Measurements from ENCODE around the gene PTPRK.

PTPRK gene

DNA sequence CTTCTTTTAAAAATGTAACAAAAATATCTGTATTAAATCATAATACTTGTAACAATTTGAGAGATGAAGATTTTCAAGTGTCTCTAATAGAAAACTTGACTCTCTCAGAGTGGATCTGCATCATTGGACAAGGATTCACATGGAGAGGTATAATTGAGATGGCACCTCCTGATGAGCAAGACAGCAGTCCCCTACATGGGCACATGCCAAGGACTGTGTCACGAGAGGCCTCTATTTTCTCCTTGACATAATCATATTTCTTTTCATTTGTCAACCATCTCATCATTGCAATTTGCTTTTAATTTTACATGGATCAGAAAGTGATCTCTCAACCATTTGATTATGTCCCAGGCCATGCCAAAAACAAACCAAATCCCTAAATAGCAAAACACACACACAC is 412.7 kb downstream of the PTPRK start:
- H3K27me3 ChIP-seq (ENCODE audit: control insufficient read depth, insufficient read depth, low read length): no peaks in the 10 kb centered on the region
- no peak overlapping the region for H3K4me3 ChIP-seq (ENCODE audit: low read depth, low read length)
- no peak overlapping the region for H3K9ac ChIP-seq (ENCODE audit: low read length)
- H3K27ac ChIP-seq (ENCODE audit: low read depth, low read length): no peak overlapping the region
- no peaks in the 10 kb centered on the region for H3K4me1 ChIP-seq (ENCODE audit: control insufficient read depth, insufficient read depth, low read length)
- H3K9me3 ChIP-seq (ENCODE audit: control insufficient read depth, insufficient read depth, low read depth, low read length): no peaks in the 10 kb centered on the region
- H3K36me3 ChIP-seq (ENCODE audit: control insufficient read depth, insufficient read depth, low read length): no peaks in the 10 kb centered on the region

DNA sequence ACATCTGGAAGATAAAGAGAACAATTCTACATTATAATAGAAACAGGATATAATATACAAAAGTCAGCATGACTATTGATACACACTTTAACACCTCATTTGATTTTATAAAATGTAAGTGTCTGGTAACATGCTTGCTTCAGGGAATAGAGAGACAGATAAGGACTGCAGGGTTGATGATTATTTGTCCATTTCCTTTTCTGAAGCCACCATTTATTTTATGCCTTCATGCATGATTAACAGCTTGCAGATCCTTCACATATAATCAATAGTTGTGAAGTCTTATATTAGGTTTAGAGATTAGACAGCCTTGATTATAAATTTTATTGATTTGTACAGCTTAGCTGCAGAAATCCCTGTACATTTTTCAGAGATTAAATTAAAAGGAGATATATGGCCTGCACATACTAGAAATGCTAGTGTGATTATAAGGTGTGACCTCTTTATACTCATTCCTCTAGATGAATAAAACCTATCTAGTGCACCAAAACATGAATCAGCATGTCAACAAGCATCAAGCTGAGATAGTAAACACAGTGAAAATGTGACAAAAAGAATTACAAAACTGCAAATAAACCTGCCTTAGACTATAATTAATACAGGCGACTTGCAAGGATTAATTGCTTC is 420.7 kb downstream of the PTPRK start:
- no peaks in the 10 kb centered on the region for H3K4me1 ChIP-seq (ENCODE audit: control insufficient read depth, insufficient read depth, low read length)
- no peaks in the 10 kb centered on the region for H3K9me3 ChIP-seq (ENCODE audit: control insufficient read depth, insufficient read depth, low read depth, low read length)
- no peak overlapping the region for H3K27ac ChIP-seq (ENCODE audit: low read depth, low read length)
- no peak overlapping the region for H3K4me3 ChIP-seq (ENCODE audit: low read depth, low read length)
- no peaks in the 10 kb centered on the region for H3K36me3 ChIP-seq (ENCODE audit: control insufficient read depth, insufficient read depth, low read length)
- H3K9ac ChIP-seq (ENCODE audit: low read length): no peak overlapping the region
- no peaks in the 10 kb centered on the region for H3K27me3 ChIP-seq (ENCODE audit: control insufficient read depth, insufficient read depth, low read length)

DNA sequence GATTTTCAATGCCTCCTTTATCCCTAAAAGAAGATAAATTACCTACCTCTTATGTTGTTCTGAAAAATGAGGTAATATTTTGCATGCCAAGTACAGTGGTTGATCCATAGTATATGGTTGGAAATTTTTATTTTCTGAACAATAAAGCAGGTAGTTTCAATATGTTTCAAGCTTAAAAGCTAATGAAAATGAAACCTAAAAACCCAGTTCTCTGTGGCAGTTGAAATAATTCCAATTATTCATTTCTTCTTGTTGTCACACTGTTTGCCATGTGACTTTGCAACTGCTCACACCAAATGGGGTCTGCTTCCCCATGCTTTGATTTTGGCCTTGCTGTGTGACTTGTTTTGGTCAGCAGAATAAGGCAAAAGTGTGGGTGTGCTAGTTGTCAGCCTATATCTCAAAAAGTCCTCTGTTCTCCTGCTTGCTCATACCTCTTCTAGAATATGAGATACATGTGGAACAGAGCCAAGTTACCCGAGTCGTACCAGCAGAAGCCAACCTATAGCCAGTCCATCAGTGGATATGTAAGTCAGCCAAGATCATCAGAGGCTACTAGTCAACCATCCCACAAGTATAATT is 422.3 kb downstream of the PTPRK start:
- Histone ChIP-seq H3K9me3 (ENCODE audit: control insufficient read depth, insufficient read depth, low read depth, low read length) (no peaks in the 10 kb centered on the region), H3K4me3 (ENCODE audit: low read depth, low read length) (no peak overlapping the region), H3K9ac (ENCODE audit: low read length) (no peak overlapping the region), H3K36me3 (ENCODE audit: control insufficient read depth, insufficient read depth, low read length) (no peaks in the 10 kb centered on the region), H3K27ac (ENCODE audit: low read depth, low read length) (no peak overlapping the region), H3K4me1 (ENCODE audit: control insufficient read depth, insufficient read depth, low read length) (no peaks in the 10 kb centered on the region), H3K27me3 (ENCODE audit: control insufficient read depth, insufficient read depth, low read length) (no peaks in the 10 kb centered on the region)

DNA sequence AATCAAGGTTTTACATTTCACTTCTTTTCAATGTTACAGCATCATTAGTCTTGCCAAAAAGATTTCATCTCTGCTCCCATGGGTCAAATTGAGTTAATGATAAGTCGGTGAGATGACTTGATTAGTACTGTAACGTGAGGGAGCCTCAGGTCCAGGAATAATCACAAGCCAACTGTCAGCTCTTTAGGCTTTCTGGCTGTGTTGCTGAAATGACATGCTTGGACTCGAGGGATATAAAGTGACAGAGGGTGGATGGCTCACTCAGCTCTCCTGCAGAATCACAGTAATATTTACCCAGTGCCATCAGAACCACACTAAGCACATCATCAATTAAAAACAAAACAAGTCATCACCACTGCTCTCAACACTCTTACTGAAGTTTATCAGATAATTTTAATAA is 423.4 kb downstream of the PTPRK start:
- H3K27me3 ChIP-seq (ENCODE audit: control insufficient read depth, insufficient read depth, low read length): no peaks in the 10 kb centered on the region

DNA sequence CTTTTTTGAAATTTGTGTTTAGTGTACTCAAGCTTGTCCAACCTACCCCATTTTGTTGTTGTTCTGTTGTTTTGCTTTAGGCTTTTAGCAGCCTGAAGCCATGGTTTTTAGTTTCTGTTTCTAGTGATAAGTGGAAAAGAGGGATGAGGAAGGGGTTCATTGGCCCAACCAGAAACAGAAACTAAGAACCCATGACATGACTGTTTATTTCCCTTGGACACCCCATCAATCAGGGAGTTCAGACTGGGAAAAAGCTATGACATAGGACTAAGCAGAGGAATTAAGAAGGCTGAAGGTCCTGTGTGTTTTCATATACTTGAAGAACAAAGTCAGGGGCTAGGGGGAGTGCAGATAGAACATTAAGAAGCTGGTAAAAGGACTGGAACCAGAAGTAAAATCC is 425.0 kb downstream of the PTPRK start:
- H3K27me3 ChIP-seq (ENCODE audit: control insufficient read depth, insufficient read depth, low read length): no peaks in the 10 kb centered on the region
- H3K9me3 ChIP-seq (ENCODE audit: control insufficient read depth, insufficient read depth, low read depth, low read length): no peaks in the 10 kb centered on the region
- H3K36me3 ChIP-seq (ENCODE audit: control insufficient read depth, insufficient read depth, low read length): no peaks in the 10 kb centered on the region
- H3K9ac ChIP-seq (ENCODE audit: low read length): no peak overlapping the region
- no peak overlapping the region for H3K27ac ChIP-seq (ENCODE audit: low read depth, low read length)
- no peak overlapping the region for H3K4me3 ChIP-seq (ENCODE audit: low read depth, low read length)
- no peaks in the 10 kb centered on the region for H3K4me1 ChIP-seq (ENCODE audit: control insufficient read depth, insufficient read depth, low read length)

More for the DNA sequence above, 423.4 kb downstream of the PTPRK start:
- H3K4me3 ChIP-seq (ENCODE audit: low read depth, low read length): no peak overlapping the region
- H3K36me3 ChIP-seq (ENCODE audit: control insufficient read depth, insufficient read depth, low read length): no peaks in the 10 kb centered on the region
- H3K4me1 ChIP-seq (ENCODE audit: control insufficient read depth, insufficient read depth, low read length): no peaks in the 10 kb centered on the region
- no peak overlapping the region for H3K9ac ChIP-seq (ENCODE audit: low read length)
- H3K9me3 ChIP-seq (ENCODE audit: control insufficient read depth, insufficient read depth, low read depth, low read length): no peaks in the 10 kb centered on the region
- no peak overlapping the region for H3K27ac ChIP-seq (ENCODE audit: low read depth, low read length)

DNA sequence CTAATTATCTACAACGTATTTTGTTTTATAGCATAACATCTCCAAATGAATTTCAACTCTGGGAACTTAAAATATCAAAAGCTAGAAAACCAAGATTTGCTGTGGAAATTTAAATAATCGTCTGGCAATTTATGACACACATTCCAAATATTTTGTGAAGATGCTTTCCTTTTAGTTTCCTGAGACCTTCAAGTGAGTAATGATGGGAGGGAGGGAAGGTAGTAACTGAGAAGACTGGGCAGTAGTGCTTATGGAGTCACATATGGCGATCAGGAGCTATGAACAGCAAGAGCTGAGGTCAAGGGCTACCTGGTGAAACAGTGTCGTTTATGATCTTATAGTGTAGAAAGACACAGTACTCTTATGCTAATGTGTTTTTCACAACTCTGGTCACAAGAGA is 441.4 kb downstream of the PTPRK start:
- no peaks in the 10 kb centered on the region for H3K4me1 ChIP-seq (ENCODE audit: control insufficient read depth, insufficient read depth, low read length)
- no peaks in the 10 kb centered on the region for H3K27me3 ChIP-seq (ENCODE audit: control insufficient read depth, insufficient read depth, low read length)
- H3K9me3 ChIP-seq (ENCODE audit: control insufficient read depth, insufficient read depth, low read depth, low read length): no peaks in the 10 kb centered on the region
- H3K9ac ChIP-seq (ENCODE audit: low read length): no peak overlapping the region
- H3K4me3 ChIP-seq (ENCODE audit: low read depth, low read length): no peak overlapping the region
- no peak overlapping the region for H3K27ac ChIP-seq (ENCODE audit: low read depth, low read length)
- H3K36me3 ChIP-seq (ENCODE audit: control insufficient read depth, insufficient read depth, low read length): peaks cover 4% of the 10 kb centered on the region; the same call in 1 of the 2 replicates

DNA sequence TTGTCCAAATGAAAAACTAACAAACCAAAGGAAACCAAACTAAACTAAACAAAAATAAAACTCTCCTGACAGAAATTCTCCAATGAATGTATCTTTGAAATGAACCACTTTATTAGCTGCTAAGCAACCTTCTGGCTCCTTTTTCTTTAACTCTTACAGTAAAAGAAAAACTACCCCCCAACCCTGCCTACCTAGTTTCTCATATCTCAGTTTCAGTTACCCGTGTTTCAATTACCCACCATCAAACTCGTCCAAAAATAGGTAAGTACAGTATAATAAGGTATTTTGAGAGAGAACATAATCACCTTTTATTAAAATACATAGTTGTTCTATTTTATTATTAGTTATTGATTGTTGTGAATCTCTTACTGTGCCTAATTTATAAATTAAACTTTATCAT is 442.1 kb downstream of the PTPRK start:
- no peaks in the 10 kb centered on the region for H3K27me3 ChIP-seq (ENCODE audit: control insufficient read depth, insufficient read depth, low read length)
- no peak overlapping the region for H3K4me3 ChIP-seq (ENCODE audit: low read depth, low read length)
- no peak overlapping the region for H3K9ac ChIP-seq (ENCODE audit: low read length)
- no peak overlapping the region for H3K27ac ChIP-seq (ENCODE audit: low read depth, low read length)
- H3K36me3 ChIP-seq (ENCODE audit: control insufficient read depth, insufficient read depth, low read length): peaks cover 4% of the 10 kb centered on the region; the same call in 1 of the 2 replicates
- no peaks in the 10 kb centered on the region for H3K9me3 ChIP-seq (ENCODE audit: control insufficient read depth, insufficient read depth, low read depth, low read length)
- no peaks in the 10 kb centered on the region for H3K4me1 ChIP-seq (ENCODE audit: control insufficient read depth, insufficient read depth, low read length)

DNA sequence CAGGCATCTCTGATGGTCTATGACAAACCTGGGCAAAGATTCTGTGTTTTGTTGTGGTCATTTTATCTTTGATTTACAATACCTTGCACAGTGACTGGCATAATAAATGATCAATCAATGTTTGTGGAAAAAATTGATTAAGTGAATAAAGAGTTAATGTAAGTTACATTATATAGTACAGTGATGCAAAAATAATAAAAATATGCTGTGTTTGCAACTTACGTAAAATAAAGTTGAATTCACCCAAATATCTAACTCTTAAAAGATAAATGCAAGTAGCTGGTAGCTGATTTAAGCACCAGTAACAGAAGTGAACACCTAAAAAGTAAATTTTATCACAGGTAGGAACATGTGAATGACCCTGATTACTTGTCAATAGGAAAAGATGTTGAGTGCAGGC is 443.6 kb downstream of the PTPRK start:
- Histone ChIP-seq H3K9ac (ENCODE audit: low read length) (no peak overlapping the region), H3K9me3 (ENCODE audit: control insufficient read depth, insufficient read depth, low read depth, low read length) (no peaks in the 10 kb centered on the region), H3K36me3 (ENCODE audit: control insufficient read depth, insufficient read depth, low read length) (no peaks in the 10 kb centered on the region), H3K27ac (ENCODE audit: low read depth, low read length) (no peak overlapping the region), H3K4me1 (ENCODE audit: control insufficient read depth, insufficient read depth, low read length) (no peaks in the 10 kb centered on the region), H3K4me3 (ENCODE audit: low read depth, low read length) (no peak overlapping the region), H3K27me3 (ENCODE audit: control insufficient read depth, insufficient read depth, low read length) (no peaks in the 10 kb centered on the region)

DNA sequence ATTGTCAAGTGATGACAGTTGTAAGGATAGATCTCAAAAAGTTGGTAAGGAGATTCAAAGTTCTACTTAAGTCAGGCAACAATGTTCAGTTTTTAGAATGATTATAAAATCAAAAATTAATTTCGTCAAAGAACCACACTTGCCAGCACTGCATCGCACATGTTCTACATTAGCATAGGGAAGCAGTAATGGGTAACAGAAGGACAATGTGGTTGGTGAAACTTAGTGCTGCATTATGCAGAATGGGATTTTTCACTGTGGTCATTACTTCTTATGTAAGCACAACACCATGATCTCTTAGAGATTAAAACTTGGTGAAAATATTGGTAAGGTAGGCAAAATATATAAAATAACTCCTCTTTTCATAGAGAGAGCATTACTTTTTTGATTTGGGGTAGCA is 445.8 kb downstream of the PTPRK start:
- no peak overlapping the region for H3K9ac ChIP-seq (ENCODE audit: low read length)
- no peaks in the 10 kb centered on the region for H3K4me1 ChIP-seq (ENCODE audit: control insufficient read depth, insufficient read depth, low read length)
- H3K36me3 ChIP-seq (ENCODE audit: control insufficient read depth, insufficient read depth, low read length): no peaks in the 10 kb centered on the region
- H3K9me3 ChIP-seq (ENCODE audit: control insufficient read depth, insufficient read depth, low read depth, low read length): no peaks in the 10 kb centered on the region
- H3K27me3 ChIP-seq (ENCODE audit: control insufficient read depth, insufficient read depth, low read length): no peaks in the 10 kb centered on the region
- no peak overlapping the region for H3K4me3 ChIP-seq (ENCODE audit: low read depth, low read length)
- no peak overlapping the region for H3K27ac ChIP-seq (ENCODE audit: low read depth, low read length)

DNA sequence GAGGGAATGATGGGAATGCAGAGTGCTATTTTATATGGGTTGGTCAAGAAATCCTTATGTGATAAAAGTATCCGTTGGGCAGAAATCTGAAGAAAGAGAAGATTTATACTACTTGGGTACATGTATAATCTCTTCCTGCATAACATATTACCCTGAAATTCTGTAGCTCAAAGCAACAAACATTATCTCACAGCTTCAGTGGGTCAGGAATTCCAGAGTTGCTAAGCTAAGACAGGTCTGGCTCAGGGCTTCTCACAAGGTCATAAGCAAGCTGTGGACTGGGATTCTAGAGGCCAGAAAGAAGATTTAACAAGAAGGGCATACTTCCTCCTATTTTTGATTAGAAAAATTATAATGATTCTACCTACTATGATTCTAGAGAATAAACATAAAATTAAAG is 447.0 kb downstream of the PTPRK start:
- Histone ChIP-seq H3K36me3 (ENCODE audit: control insufficient read depth, insufficient read depth, low read length) (no peaks in the 10 kb centered on the region), H3K27me3 (ENCODE audit: control insufficient read depth, insufficient read depth, low read length) (no peaks in the 10 kb centered on the region), H3K9me3 (ENCODE audit: control insufficient read depth, insufficient read depth, low read depth, low read length) (no peaks in the 10 kb centered on the region), H3K4me3 (ENCODE audit: low read depth, low read length) (no peak overlapping the region), H3K9ac (ENCODE audit: low read length) (no peak overlapping the region), H3K27ac (ENCODE audit: low read depth, low read length) (no peak overlapping the region), H3K4me1 (ENCODE audit: control insufficient read depth, insufficient read depth, low read length) (no peaks in the 10 kb centered on the region)

DNA sequence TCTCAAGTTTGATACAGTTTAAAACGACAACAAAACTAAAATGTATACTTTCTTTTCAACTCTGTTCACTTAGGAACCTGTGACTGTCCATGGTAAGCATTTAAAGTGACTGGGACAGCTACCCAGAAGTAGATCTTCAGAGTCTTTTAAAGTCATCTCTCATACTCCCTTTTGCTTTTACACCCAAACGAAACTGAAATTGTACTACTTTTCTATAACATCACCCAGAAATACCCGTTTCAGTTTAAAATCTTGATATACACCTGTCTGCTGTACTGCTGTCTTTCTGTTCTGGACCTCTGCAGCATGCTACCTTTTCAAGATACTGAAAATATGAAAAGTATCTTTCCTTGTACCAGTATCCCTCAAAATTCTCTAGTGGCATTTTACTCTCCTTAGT is 449.2 kb downstream of the PTPRK start:
- Histone ChIP-seq H3K4me3 (ENCODE audit: low read depth, low read length) (no peak overlapping the region), H3K4me1 (ENCODE audit: control insufficient read depth, insufficient read depth, low read length) (peaks cover 9% of the 10 kb centered on the region; the same call in 1 of the 2 replicates), H3K9ac (ENCODE audit: low read length) (no peak overlapping the region), H3K36me3 (ENCODE audit: control insufficient read depth, insufficient read depth, low read length) (no peaks in the 10 kb centered on the region), H3K27ac (ENCODE audit: low read depth, low read length) (no peak overlapping the region), H3K9me3 (ENCODE audit: control insufficient read depth, insufficient read depth, low read depth, low read length) (no peaks in the 10 kb centered on the region), H3K27me3 (ENCODE audit: control insufficient read depth, insufficient read depth, low read length) (no peaks in the 10 kb centered on the region)

All from HUES6 (cell line).